ENCODE measurements around the gene MLPH. TPM values are rescaled to one million over a fixed set of nuclear protein-coding genes. Genes with fewer than 3 reads are reported as not detected.

MLPH gene
- total and polyA plus RNA-seq, 2 of the 4 experiments (the other 2 are of a cell fraction), result 13.8 to 21.6 TPM

GRCh38 chr2:237573721-237574415 is 86.8 kb downstream of the MLPH start:
- H3K23ac ChIP-seq (ENCODE audit: low read depth, low read length), result no peak overlapping the region
- H3K14ac ChIP-seq (replicated peaks; ENCODE audit: low read depth, low read length), result no peak overlapping the region
- no peak overlapping the region for H3K4me2 ChIP-seq (ENCODE audit: low read depth, low read length)
- no peak overlapping the region for H2AK5ac ChIP-seq (ENCODE audit: low read depth, low read length)
- 100% methylated on average over 3 of the region's 8 CpGs; no CpG with 5 or more reads in 1 of the 2 experiments for WGBS, 2 experiments (ENCODE audit: extremely low coverage in 2 of 2, insufficient read length in 1 of 2)
- H3K4me3 ChIP-seq (ENCODE audit: insufficient read depth, low read depth, low read length), result no peak overlapping the region
- intact Hi-C loops (cut with micrococcal nuclease) (no loop called here), in situ Hi-C loops (cut with MboI; ENCODE audit: low sequenced_read_pairs) (loop anchor here (5.0 to 25.0 kb wide), 4 partner anchors 159 to 1237 kb away; partner anchors contain the start of gene COL6A3), dilution Hi-C loops (cut with HindIII; ENCODE audit: low sequenced_read_pairs, unreplicated experiment) (no loop called here)
- no peak overlapping the region for H2AK9ac ChIP-seq (replicated peaks; ENCODE audit: low read depth, low read length, poor library complexity)
- H3K9me1 ChIP-seq (ENCODE audit: insufficient read depth, low read length), result no peaks in the 10 kb centered on the region
- TF ChIP-seq CTCF (conservative IDR thresholded peaks at IDR 0.05; ENCODE audit: low read depth, low read length) (no peak), RCOR1 (IDR thresholded peaks at IDR 0.05; ENCODE audit: insufficient replicate concordance, low read length) (no peak), MXI1 (IDR thresholded peaks at IDR 0.05; ENCODE audit: borderline replicate concordance, low read depth, low read length) (no peak), FOS (IDR thresholded peaks at IDR 0.05; ENCODE audit: low read depth, low read length) (no peak), MAZ (IDR thresholded peaks at IDR 0.05; ENCODE audit: borderline replicate concordance, low read depth, low read length) (no peak), BHLHE40 (IDR thresholded peaks at IDR 0.05; ENCODE audit: low read depth, low read length) (no peak), SMC3 (IDR thresholded peaks at IDR 0.05; ENCODE audit: low read depth, low read length) (no peak), USF2 (IDR thresholded peaks at IDR 0.05; ENCODE audit: low read depth, low read length) (no peak), RFX5 (IDR thresholded peaks at IDR 0.05; ENCODE audit: low read depth, low read length) (no peak)
- no TSS peak for BruUV-seq (replicated peaks)
- H4K20me1 ChIP-seq (ENCODE audit: insufficient read depth, low read length), result no peaks in the 10 kb centered on the region
- peaks cover 2% of the 10 kb centered on the region; the same call in 1 of the 2 replicates for H3K27me3 ChIP-seq (ENCODE audit: control insufficient read depth, insufficient read depth, low read length)
- no peak for DNase-seq
- no peak overlapping the region for H4K5ac ChIP-seq (ENCODE audit: low read depth, low read length)
- H2BK15ac ChIP-seq (ENCODE audit: low read depth, low read length), result no peak overlapping the region
- no peak overlapping the region for H4K91ac ChIP-seq (ENCODE audit: insufficient read depth, low read depth, low read length)
- no peak overlapping the region for H3K18ac ChIP-seq (ENCODE audit: low read depth, low read length)
- H3K36me3 ChIP-seq (ENCODE audit: control insufficient read depth, insufficient read depth, low read length), result no peaks in the 10 kb centered on the region
- H3K27ac ChIP-seq (ENCODE audit: insufficient read depth, low read length), result no peak overlapping the region
- ATAC-seq (ENCODE audit: low read depth), result no peak
- H3K4ac ChIP-seq (ENCODE audit: low read depth, low read length), result no peak overlapping the region
- CTCF ChIA-PET, result interaction anchor here (3.6 kb wide), 1 partner anchor 61 kb away, joined by 53 read pairs; no protein-coding TSS in a partner anchor
- POLR2A ChIA-PET (ENCODE audit: unreplicated experiment), result no interaction called here
- no peak overlapping the region for H2BK20ac ChIP-seq (ENCODE audit: low read depth, low read length)
- no peak overlapping the region for H2AFZ ChIP-seq (replicated peaks; ENCODE audit: low read length, poor library complexity)
- H3K9me3 ChIP-seq (ENCODE audit: control insufficient read depth, insufficient read depth, low read length), result no peaks in the 10 kb centered on the region
- peaks cover 7% of the 10 kb centered on the region; the same call in 1 of the 2 replicates for H3K4me1 ChIP-seq (ENCODE audit: control insufficient read depth, insufficient read depth, low read length)
- H3K56ac ChIP-seq (ENCODE audit: extremely low read depth, insufficient read depth, low read length), result no peak overlapping the region
- H3K9ac ChIP-seq (ENCODE audit: low read depth, low read length), result no peak overlapping the region
- H3K79me1 ChIP-seq (ENCODE audit: low read depth in 1 of 2, low read length in 2 of 2), result peaks cover 0 to 8% of the 10 kb centered on the region in 2 experiments; a peak in 1 of 4 replicates
- no peak overlapping the region for H2BK5ac ChIP-seq (ENCODE audit: low read depth, low read length, poor library complexity, severe bottlenecking)
- no peak overlapping the region for H4K8ac ChIP-seq (ENCODE audit: low read depth in 2 of 2, low read length in 2 of 2)
- no peak overlapping the region for H2BK120ac ChIP-seq (ENCODE audit: low read depth, low read length)

All from IMR-90 (cell line).